Fibroblast of lung (primary cell): ENCODE data around the gene ZMYM1. TPM values are rescaled to one million over a fixed set of nuclear protein-coding genes. Genes with fewer than 3 reads are reported as not detected.

ENCODE experiments used
- DNase-seq, 2 donors: peaks; one replicate each; pipeline versions ENCODE4 v3.0.0 to v3.0.0-alpha.2; 2010; ENCODE audit warnings: low read depth in 2 of 2
- H2AFZ ChIP-seq: 2 replicates; pipeline ENCODE4 v1.5.1; 2012; ENCODE audit warnings: low read length, control low read depth, inconsistent platforms
- H3K27ac ChIP-seq: 2 replicates; pipeline ENCODE4 v1.5.1; 2011; ENCODE audit warnings: low read length, control low read depth; ENCODE audit not compliant: insufficient read depth
- H3K27me3 ChIP-seq: 2 replicates; pipeline ENCODE4 v1.5.1; 2011; ENCODE audit warnings: mild to moderate bottlenecking, low read length; ENCODE audit not compliant: control insufficient read depth, insufficient read depth
- H3K36me3 ChIP-seq: 2 replicates; pipeline ENCODE4 v1.5.1; 2011; ENCODE audit warnings: low read length; ENCODE audit not compliant: control insufficient read depth, insufficient read depth
- H3K4me1 ChIP-seq: 2 replicates; pipeline ENCODE4 v1.5.1; 2011; ENCODE audit warnings: low read length; ENCODE audit not compliant: control insufficient read depth, insufficient read depth; ENCODE audit errors: extremely low read depth
- H3K4me2 ChIP-seq: 2 replicates; pipeline ENCODE4 v1.5.1; 2011; ENCODE audit warnings: low read length, control low read depth; ENCODE audit not compliant: insufficient read depth; ENCODE audit errors: extremely low read depth
- H3K4me3 ChIP-seq, 4 experiments: fragments of 200-600 bp in 1 of 4; sonication (generic) in 1 of 4; replicated peaks in 1 of 4; 2 replicates each; pipeline ENCODE4 v1.5.1; 2011 to 2016; ENCODE audit warnings: low read length in 4 of 4, low read depth in 3 of 4, mild to moderate bottlenecking in 3 of 4, control low read depth in 2 of 4, inconsistent platforms in 1 of 4, mixed read lengths in 1 of 4; ENCODE audit not compliant: insufficient read depth in 1 of 4; ENCODE audit errors: control extremely low read depth in 1 of 4
- H3K79me2 ChIP-seq: 2 replicates; pipeline ENCODE4 v1.5.1; 2012; ENCODE audit warnings: mild to moderate bottlenecking, low read length, inconsistent platforms; ENCODE audit not compliant: control insufficient read depth, insufficient read depth
- H3K9ac ChIP-seq: 2 replicates; pipeline ENCODE4 v1.5.1; 2011; ENCODE audit warnings: mild to moderate bottlenecking, low read length, control low read depth; ENCODE audit not compliant: insufficient read depth
- H3K9me3 ChIP-seq: 2 replicates; pipeline ENCODE4 v1.5.1; 2012; ENCODE audit warnings: low read depth, low read length; ENCODE audit not compliant: control insufficient read depth, insufficient read depth
- H4K20me1 ChIP-seq: 2 replicates; pipeline ENCODE4 v1.5.1; 2011; ENCODE audit warnings: low read length; ENCODE audit not compliant: control insufficient read depth, insufficient read depth; ENCODE audit errors: extremely low read depth
- CTCF ChIP-seq, 2 donors: IDR thresholded peaks in 1 of 2; conservative IDR thresholded peaks in 1 of 2; 1 replicate in 1 of 2; 2 replicates in 1 of 2; pipeline ENCODE4 v1.5.1; 2011 to 2012; ENCODE audit warnings: low read length in 2 of 2, control low read depth in 1 of 2, inconsistent platforms in 1 of 2, low read depth in 1 of 2, mild to moderate bottlenecking in 1 of 2
- EZH2 ChIP-seq: IDR thresholded peaks from 2 replicates; pipeline ENCODE4 v1.5.1; 2012; ENCODE audit warnings: low read length, control low read depth, mild to moderate bottlenecking; ENCODE audit errors: missing control alignments
- polyA plus RNA-seq, 2 donors: library from polyadenylated mRNA; depleted of rRNA in 1 of 2; stranded (reverse) in 1 of 2; unstranded in 1 of 2; fragments of >200 nt; gene quantifications; 2 replicates each; pipeline ENCODE4 v1.2.1, GENCODE V29; 2011 to 2012; ENCODE audit warnings: missing spikeins in 1 of 2
- total RNA-seq: library from RNA; depleted of rRNA; stranded (reverse); fragments of >200 nt; gene quantifications from 2 replicates; pipeline ENCODE4 v1.2.1, GENCODE V29; 2014

Gene ZMYM1
- total and polyA plus RNA-seq, 2 donors (not counting 1 experiment from before 2014, with no cell fraction given), result 10.3 to 18.5 TPM

DNA sequence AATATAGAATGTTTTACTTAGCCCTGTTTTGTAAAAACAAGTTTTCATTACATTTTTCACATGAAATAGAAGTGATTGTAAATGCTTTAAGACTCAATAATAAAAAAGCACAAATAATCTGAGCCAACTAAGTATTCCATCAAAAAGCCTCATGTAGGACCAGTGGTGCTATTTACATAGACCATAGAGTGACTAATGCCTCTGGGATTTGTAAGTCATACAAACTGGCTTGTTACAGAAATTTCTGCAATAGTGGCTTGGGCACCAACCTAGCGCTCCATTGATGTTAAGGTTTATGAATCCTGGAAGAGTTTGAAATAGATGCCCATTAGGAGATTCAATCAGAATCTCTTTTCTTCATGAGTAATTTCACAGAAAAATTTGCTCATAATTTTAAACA lies 31.9 kb downstream of the ZMYM1 start:
- Histone ChIP-seq H3K27me3 (no peaks in the 10 kb centered on the region), H3K27ac (no peak overlapping the region), H3K36me3 (no peaks in the 10 kb centered on the region), H3K79me2 (no peaks in the 10 kb centered on the region), H3K4me3 (no peak overlapping the region), H3K4me1 (no peaks in the 10 kb centered on the region), H3K9me3 (no peaks in the 10 kb centered on the region), H3K4me2 (no peak overlapping the region), H2AFZ (no peak overlapping the region), H3K9ac (no peak overlapping the region), H4K20me1 (no peaks in the 10 kb centered on the region)
- TF ChIP-seq CTCF (conservative IDR thresholded peaks at IDR 0.05 in 1 of 2, IDR thresholded peaks at IDR 0.05 in 1 of 2; ENCODE audit: low read depth in 1 of 2, low read length in 2 of 2) (no peak), EZH2 (no peak)
- DNase-seq, result peak; percentile 87 to 90

GRCh38 chr1:35112668-35113067 lies 33.5 kb downstream of the ZMYM1 start:
- no peak overlapping the region for H3K9ac ChIP-seq
- H3K27me3 ChIP-seq, result no peaks in the 10 kb centered on the region
- no peaks in the 10 kb centered on the region for H3K36me3 ChIP-seq
- no peaks in the 10 kb centered on the region for H3K4me1 ChIP-seq
- TF ChIP-seq CTCF (conservative IDR thresholded peaks at IDR 0.05 in 1 of 2, IDR thresholded peaks at IDR 0.05 in 1 of 2; ENCODE audit: low read depth in 1 of 2, low read length in 2 of 2) (peak in 1 of 2 donors; percentile 17), EZH2 (no peak)
- no peak overlapping the region for H3K4me2 ChIP-seq
- no peaks in the 10 kb centered on the region for H4K20me1 ChIP-seq
- H3K4me3 ChIP-seq, result no peak overlapping the region
- H3K27ac ChIP-seq, result no peak overlapping the region
- peak; percentile 2 to 29 for DNase-seq
- no peak overlapping the region for H2AFZ ChIP-seq
- no peaks in the 10 kb centered on the region for H3K9me3 ChIP-seq
- H3K79me2 ChIP-seq, result no peaks in the 10 kb centered on the region

- DNase-seq, result peak; percentile 10 to 22
- no peaks in the 10 kb centered on the region for H3K36me3 ChIP-seq
Measured at GRCh38 chr1:35115459-35116383, 36.5 kb downstream of the ZMYM1 start.

More at GRCh38 chr1:35115459-35116383, 36.5 kb downstream of the ZMYM1 start:
- H3K9ac ChIP-seq, result no peak overlapping the region
- TF ChIP-seq EZH2 (no peak), CTCF (conservative IDR thresholded peaks at IDR 0.05 in 1 of 2, IDR thresholded peaks at IDR 0.05 in 1 of 2; ENCODE audit: low read depth in 1 of 2, low read length in 2 of 2) (no peak)
- H3K79me2 ChIP-seq, result no peaks in the 10 kb centered on the region
- no peaks in the 10 kb centered on the region for H3K9me3 ChIP-seq
- no peaks in the 10 kb centered on the region for H3K4me1 ChIP-seq
- no peak overlapping the region for H2AFZ ChIP-seq
- H4K20me1 ChIP-seq, result no peaks in the 10 kb centered on the region
- no peak overlapping the region for H3K27ac ChIP-seq
- H3K27me3 ChIP-seq, result no peaks in the 10 kb centered on the region
- no peak overlapping the region for H3K4me3 ChIP-seq
- H3K4me2 ChIP-seq, result no peak overlapping the region
